ENCODE measurements around the gene PTPRH. TPM values are rescaled to one million over a fixed set of nuclear protein-coding genes. Genes with fewer than 3 reads are reported as not detected.

The PTPRH gene
- total RNA-seq, 1 donor from 2014 or later, result 4.4 TPM

GRCh38 chr19:55147545-55148251, 61.6 kb downstream of the PTPRH start:
- Histone ChIP-seq H3K36me3 (no peaks in the 10 kb centered on the region), H3K9me3 (no peaks in the 10 kb centered on the region), H3K4me3 (no peak overlapping the region), H3K4me1 (peaks cover 9% of the 10 kb centered on the region), H3K27ac (no peak overlapping the region), H3K27me3 (peaks cover 4% of the 10 kb centered on the region)
- TF ChIP-seq POLR2A (IDR thresholded peaks at IDR 0.05) (no peak), CTCF (IDR thresholded peaks at IDR 0.05) (no peak), POLR2AphosphoS5 (IDR thresholded peaks at IDR 0.05; ENCODE audit: insufficient read depth in 1 of 2, low read depth in 1 of 2) (no peak)
- intact Hi-C loops (cut with DNase I), result loop anchor here (10.0 kb wide), 2 partner anchors 267 to 357 kb away; no protein-coding TSS in a partner anchor
- no peak for DNase-seq (ENCODE audit: extremely low spot score in 2 of 2)

GRCh38 chr19:55146705-55147273, 62.5 kb downstream of the PTPRH start:
- TF ChIP-seq POLR2AphosphoS5 (IDR thresholded peaks at IDR 0.05; ENCODE audit: insufficient read depth in 1 of 2, low read depth in 1 of 2) (no peak), POLR2A (IDR thresholded peaks at IDR 0.05) (no peak), CTCF (IDR thresholded peaks at IDR 0.05) (no peak)
- Histone ChIP-seq H3K27ac (no peak overlapping the region), H3K9me3 (no peaks in the 10 kb centered on the region), H3K4me1 (peaks cover 9% of the 10 kb centered on the region), H3K27me3 (peaks cover 4% of the 10 kb centered on the region), H3K4me3 (peak overlapping the region; percentile 6 to 22), H3K36me3 (no peaks in the 10 kb centered on the region)
- intact Hi-C loops (cut with DNase I), result loop anchor here (10.0 kb wide), 2 partner anchors 268 to 358 kb away; no protein-coding TSS in a partner anchor
- no peak for DNase-seq (ENCODE audit: extremely low spot score in 2 of 2)

GRCh38 chr19:55146078-55146704, 63.1 kb downstream of the PTPRH start:
- intact Hi-C loops (cut with DNase I), result loop anchor here (10.0 kb wide), 2 partner anchors 269 to 359 kb away; no protein-coding TSS in a partner anchor
- H3K4me3 ChIP-seq, result peak overlapping the region; percentile 6 to 22

GRCh38 chr19:55145232-55145631, 64.1 kb downstream of the PTPRH start:
- DNase-seq (ENCODE audit: extremely low spot score in 2 of 2), result no peak
- no peaks in the 10 kb centered on the region for H3K36me3 ChIP-seq
- H3K27ac ChIP-seq, result no peak overlapping the region
- intact Hi-C loops (cut with DNase I), result loop anchor here (10.0 kb wide), 2 partner anchors 270 to 360 kb away; no protein-coding TSS in a partner anchor
- no peaks in the 10 kb centered on the region for H3K9me3 ChIP-seq
- H3K27me3 ChIP-seq, result peaks cover 4% of the 10 kb centered on the region
- H3K4me1 ChIP-seq, result peaks cover 9% of the 10 kb centered on the region
- H3K4me3 ChIP-seq, result no peak overlapping the region
- TF ChIP-seq CTCF (IDR thresholded peaks at IDR 0.05) (no peak), POLR2A (IDR thresholded peaks at IDR 0.05) (no peak), POLR2AphosphoS5 (IDR thresholded peaks at IDR 0.05; ENCODE audit: insufficient read depth in 1 of 2, low read depth in 1 of 2) (no peak)

More at GRCh38 chr19:55146078-55146704, 63.1 kb downstream of the PTPRH start:
- Histone ChIP-seq H3K27ac (no peak overlapping the region), H3K4me1 (peaks cover 9% of the 10 kb centered on the region), H3K36me3 (no peaks in the 10 kb centered on the region), H3K27me3 (peaks cover 4% of the 10 kb centered on the region), H3K9me3 (no peaks in the 10 kb centered on the region)
- DNase-seq (ENCODE audit: extremely low spot score in 2 of 2), result no peak
- TF ChIP-seq POLR2AphosphoS5 (IDR thresholded peaks at IDR 0.05; ENCODE audit: insufficient read depth in 1 of 2, low read depth in 1 of 2) (no peak), POLR2A (IDR thresholded peaks at IDR 0.05) (no peak), CTCF (IDR thresholded peaks at IDR 0.05) (no peak)
